Measurements from ENCODE around the gene GAGE1. TPM values are rescaled to one million over a fixed set of nuclear protein-coding genes. Genes with fewer than 3 reads are reported as not detected.

Gene GAGE1
- total and polyA plus RNA-seq, 2 experiments from 2014 or later, result not detected

DNA sequence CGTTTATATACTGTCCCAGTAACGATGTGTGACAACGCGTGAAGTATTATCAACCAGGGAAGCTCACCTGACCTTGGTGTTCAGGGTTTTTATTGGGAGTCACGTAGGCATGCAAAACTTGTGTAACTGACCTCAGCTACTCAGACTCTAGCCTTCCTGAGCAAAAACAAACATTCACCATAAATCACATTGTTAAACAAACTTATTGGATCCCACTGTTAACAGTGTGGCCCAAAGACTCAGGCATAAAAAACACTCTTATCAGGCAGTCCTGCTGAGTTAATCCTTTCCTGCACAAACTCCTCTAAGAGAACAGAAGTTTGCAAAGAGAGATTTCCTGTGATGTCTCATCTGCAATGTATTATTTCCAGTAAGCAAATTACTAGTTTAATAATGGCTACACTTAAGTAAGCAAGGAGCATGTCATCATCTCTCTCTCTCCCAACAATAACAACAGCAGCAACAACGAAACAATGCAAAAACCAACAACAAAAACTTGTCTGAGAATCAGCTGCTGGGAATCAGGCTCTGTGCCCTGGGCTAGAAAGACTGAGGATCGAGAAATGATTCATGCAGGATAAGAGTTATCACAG, 12.0 kb downstream of the GAGE1 start:
- H3K4me3 ChIP-seq, result no peak overlapping the region
- H3K4me1 ChIP-seq (ENCODE audit: low read depth), result no peaks in the 10 kb centered on the region
- no peak for DNase-seq (ENCODE audit: low read depth in 1 of 2, low spot score in 1 of 2)
- no peaks in the 10 kb centered on the region for H3K36me3 ChIP-seq
- TF ChIP-seq, protein P1, sequence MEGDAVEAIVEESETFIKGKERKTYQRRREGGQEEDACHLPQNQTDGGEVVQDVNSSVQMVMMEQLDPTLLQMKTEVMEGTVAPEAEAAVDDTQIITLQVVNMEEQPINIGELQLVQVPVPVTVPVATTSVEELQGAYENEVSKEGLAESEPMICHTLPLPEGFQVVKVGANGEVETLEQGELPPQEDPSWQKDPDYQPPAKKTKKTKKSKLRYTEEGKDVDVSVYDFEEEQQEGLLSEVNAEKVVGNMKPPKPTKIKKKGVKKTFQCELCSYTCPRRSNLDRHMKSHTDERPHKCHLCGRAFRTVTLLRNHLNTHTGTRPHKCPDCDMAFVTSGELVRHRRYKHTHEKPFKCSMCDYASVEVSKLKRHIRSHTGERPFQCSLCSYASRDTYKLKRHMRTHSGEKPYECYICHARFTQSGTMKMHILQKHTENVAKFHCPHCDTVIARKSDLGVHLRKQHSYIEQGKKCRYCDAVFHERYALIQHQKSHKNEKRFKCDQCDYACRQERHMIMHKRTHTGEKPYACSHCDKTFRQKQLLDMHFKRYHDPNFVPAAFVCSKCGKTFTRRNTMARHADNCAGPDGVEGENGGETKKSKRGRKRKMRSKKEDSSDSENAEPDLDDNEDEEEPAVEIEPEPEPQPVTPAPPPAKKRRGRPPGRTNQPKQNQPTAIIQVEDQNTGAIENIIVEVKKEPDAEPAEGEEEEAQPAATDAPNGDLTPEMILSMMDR (IDR thresholded peaks at IDR 0.05; ENCODE audit: low read depth, low read length), result no peak
- no peaks in the 10 kb centered on the region for H3K27me3 ChIP-seq
- no peaks in the 10 kb centered on the region for H3K9me3 ChIP-seq (ENCODE audit: low read depth)
- no peak overlapping the region for H3K27ac ChIP-seq

DNA sequence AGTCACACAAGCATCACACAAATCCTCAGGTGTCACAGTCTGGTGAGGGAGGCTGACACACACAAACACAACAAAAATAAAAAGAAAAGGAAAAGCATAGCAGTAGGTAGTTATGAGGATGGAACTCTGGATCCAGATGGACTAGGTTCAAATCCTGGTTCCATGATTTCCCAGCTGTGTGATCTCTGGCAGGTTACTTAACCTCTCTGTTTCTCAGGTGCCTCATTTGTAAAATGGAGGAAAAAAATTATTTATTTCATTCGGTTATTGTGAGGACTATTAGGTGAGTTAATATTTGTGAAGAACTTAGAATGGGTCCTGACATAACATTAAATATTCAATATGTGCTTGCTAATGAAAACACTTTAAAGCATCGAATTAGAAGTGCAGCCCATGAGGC, 19.8 kb downstream of the GAGE1 start:
- no peak overlapping the region for H3K27ac ChIP-seq
- TF ChIP-seq, protein P1 (IDR thresholded peaks at IDR 0.05; ENCODE audit: low read depth, low read length), result no peak
- no peaks in the 10 kb centered on the region for H3K36me3 ChIP-seq
- H3K4me1 ChIP-seq (ENCODE audit: low read depth), result no peaks in the 10 kb centered on the region
- no peaks in the 10 kb centered on the region for H3K27me3 ChIP-seq
- H3K4me3 ChIP-seq, result no peak overlapping the region
- no peaks in the 10 kb centered on the region for H3K9me3 ChIP-seq (ENCODE audit: low read depth)
- no peak for DNase-seq (ENCODE audit: low read depth in 1 of 2, low spot score in 1 of 2)

DNA sequence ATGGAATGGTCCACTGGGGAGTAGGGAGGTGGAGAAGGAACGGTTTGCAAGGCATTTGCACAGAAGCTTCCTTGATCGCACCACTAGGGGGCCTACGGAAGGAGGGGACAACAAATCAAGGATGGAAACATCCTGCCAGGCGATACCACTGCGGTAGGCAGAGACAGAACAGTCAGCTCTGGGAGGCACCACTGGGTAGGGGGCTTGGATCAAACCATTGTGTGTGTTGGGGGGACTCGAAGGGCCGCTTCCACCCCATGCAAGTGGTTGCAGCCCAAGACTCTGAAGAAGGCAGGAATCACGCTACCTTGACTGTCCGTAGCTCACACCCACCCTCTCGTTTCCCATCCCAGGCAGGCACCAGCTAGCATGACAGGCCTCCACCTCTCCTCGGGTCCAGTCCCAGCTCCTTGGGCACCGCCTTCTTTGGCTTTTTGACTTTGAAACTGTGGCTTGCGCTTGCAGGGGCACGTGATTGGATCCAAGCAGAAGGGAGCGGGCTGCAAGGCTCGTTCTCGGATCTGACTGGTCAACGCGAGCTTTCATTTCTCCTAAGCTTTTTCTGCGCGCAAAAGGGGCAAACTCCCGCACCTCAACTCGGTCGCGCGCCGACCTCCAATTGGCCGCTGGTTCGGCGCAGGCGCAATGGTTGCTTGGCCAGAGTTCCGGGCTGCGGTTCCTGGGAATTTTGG, 28.4 kb downstream of the GAGE1 start:
- H3K27me3 ChIP-seq, result no peaks in the 10 kb centered on the region
- no peaks in the 10 kb centered on the region for H3K4me1 ChIP-seq (ENCODE audit: low read depth)
- TF ChIP-seq, protein P1 (IDR thresholded peaks at IDR 0.05; ENCODE audit: low read depth, low read length), result peak; percentile 20
- H3K9me3 ChIP-seq (ENCODE audit: low read depth), result no peaks in the 10 kb centered on the region
- no peaks in the 10 kb centered on the region for H3K36me3 ChIP-seq
- no peak overlapping the region for H3K27ac ChIP-seq
- peak in 1 of 2 donors; percentile 9 for DNase-seq (ENCODE audit: low read depth in 1 of 2, low spot score in 1 of 2)
- H3K4me3 ChIP-seq, result no peak overlapping the region

DNA sequence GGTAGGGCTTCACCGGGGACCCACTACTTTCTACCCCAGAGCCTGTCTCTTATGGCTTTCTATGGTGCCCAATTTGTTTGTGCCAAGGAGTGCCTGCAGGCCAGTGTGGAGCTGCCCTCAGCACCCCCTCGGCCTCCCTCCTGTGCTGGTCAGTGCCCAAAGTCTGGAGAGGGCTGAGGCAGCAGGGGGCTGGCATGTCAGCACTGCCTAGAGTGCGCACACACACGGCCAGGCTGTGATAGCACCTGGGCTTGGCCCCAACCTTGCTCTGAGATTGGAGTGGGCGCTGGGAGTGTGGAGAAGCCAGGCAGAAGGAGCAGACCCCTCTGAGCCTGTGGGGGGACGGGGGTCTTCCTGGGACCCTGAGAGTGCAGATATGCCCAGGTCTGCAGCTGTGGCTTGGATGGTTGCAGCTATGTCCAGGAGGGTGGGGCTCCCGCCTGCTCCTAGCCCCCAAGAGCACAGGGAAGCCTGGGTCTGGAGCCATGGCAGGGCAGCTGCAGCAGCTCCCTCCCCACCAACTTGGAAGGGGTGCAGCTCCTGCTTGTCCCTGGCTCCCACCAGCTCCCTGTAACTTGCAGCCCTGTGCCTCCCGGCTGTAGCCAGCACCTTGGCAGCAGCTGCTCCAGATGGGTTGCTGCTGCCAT, 46.3 kb downstream of the GAGE1 start:
- H3K4me3 ChIP-seq, result no peak overlapping the region
- H3K27ac ChIP-seq, result no peak overlapping the region
- no peaks in the 10 kb centered on the region for H3K27me3 ChIP-seq
- no peak for DNase-seq (ENCODE audit: low read depth in 1 of 2, low spot score in 1 of 2)
- no peaks in the 10 kb centered on the region for H3K9me3 ChIP-seq (ENCODE audit: low read depth)
- H3K36me3 ChIP-seq, result no peaks in the 10 kb centered on the region
- H3K4me1 ChIP-seq (ENCODE audit: low read depth), result no peaks in the 10 kb centered on the region
- TF ChIP-seq, protein P1 (IDR thresholded peaks at IDR 0.05; ENCODE audit: low read depth, low read length), result no peak

DNA sequence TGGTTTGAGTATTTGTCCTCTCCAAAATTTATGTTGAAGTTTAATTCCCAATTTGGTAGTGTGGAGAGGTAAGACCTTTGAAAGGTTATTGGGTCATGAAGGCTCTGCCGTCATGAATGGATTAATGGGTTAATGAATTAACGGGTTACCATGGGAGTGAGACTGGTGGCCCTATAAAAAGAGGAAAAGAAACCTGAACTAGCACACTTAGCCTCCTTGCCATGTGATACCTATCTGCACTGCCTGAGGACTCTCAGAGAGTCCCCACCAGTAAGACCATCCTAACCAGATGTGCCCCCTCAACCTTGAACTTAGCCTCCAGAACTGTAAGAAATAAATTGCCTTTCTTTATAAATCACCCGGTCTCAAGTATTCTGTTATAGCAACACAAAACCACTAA, 57.7 kb downstream of the GAGE1 start:
- no peaks in the 10 kb centered on the region for H3K27me3 ChIP-seq
- DNase-seq (ENCODE audit: low read depth in 1 of 2, low spot score in 1 of 2), result no peak
- H3K36me3 ChIP-seq, result no peaks in the 10 kb centered on the region
- H3K4me3 ChIP-seq, result no peak overlapping the region
- H3K9me3 ChIP-seq (ENCODE audit: low read depth), result no peaks in the 10 kb centered on the region
- TF ChIP-seq, protein P1 (IDR thresholded peaks at IDR 0.05; ENCODE audit: low read depth, low read length), result no peak
- no peak overlapping the region for H3K27ac ChIP-seq
- no peaks in the 10 kb centered on the region for H3K4me1 ChIP-seq (ENCODE audit: low read depth)

Other genes starting within 250 kb of the GAGE1 start
- gene GAGE12C, start 66.8 kb upstream of the GAGE1 start, total RNA-seq, result not detected in 2 replicates
- gene GAGE12C, start 66.8 kb upstream of the GAGE1 start, polyA plus RNA-seq, result not detected in 2 replicates
- not detected in 2 replicates for gene GAGE12D, start 57.3 kb upstream of the GAGE1 start, total RNA-seq
- not detected in 2 replicates for gene GAGE12D, start 57.3 kb upstream of the GAGE1 start, polyA plus RNA-seq
- gene GAGE12E, start 47.7 kb upstream of the GAGE1 start, total RNA-seq, result not detected in 2 replicates
- not detected in 2 replicates for gene GAGE12E, start 47.7 kb upstream of the GAGE1 start, polyA plus RNA-seq
- not detected in 2 replicates for gene GAGE12F, start 38.2 kb upstream of the GAGE1 start, total RNA-seq
- gene GAGE12F, start 38.2 kb upstream of the GAGE1 start, polyA plus RNA-seq, result not detected in 2 replicates
- not detected in 2 replicates for gene GAGE12G, start 28.6 kb upstream of the GAGE1 start, total RNA-seq
- not detected in 2 replicates for gene GAGE12G, start 28.6 kb upstream of the GAGE1 start, polyA plus RNA-seq
- not detected in 2 replicates for gene GAGE12H, start 19.1 kb upstream of the GAGE1 start, total RNA-seq
- not detected in 2 replicates for gene GAGE12H, start 19.1 kb upstream of the GAGE1 start, polyA plus RNA-seq
- gene GAGE2A, start 9.5 kb upstream of the GAGE1 start, total RNA-seq, result not detected in 2 replicates
- gene GAGE2A, start 9.5 kb upstream of the GAGE1 start, polyA plus RNA-seq, result not detected in 2 replicates
- not detected in 2 replicates for gene PAGE1, start 97.0 kb downstream of the GAGE1 start, total RNA-seq
- gene PAGE1, start 97.0 kb downstream of the GAGE1 start, polyA plus RNA-seq, result not detected in 2 replicates
- not detected in 2 replicates for gene PAGE4, start 230.3 kb downstream of the GAGE1 start, total RNA-seq
- gene PAGE4, start 230.3 kb downstream of the GAGE1 start, polyA plus RNA-seq, result not detected in 2 replicates

All from cardiac muscle cell (in vitro differentiated cells and primary cell).